K562 (cell line): ENCODE measurements around the gene ATP5F1A. TPM values are rescaled to one million over a fixed set of nuclear protein-coding genes. Genes with fewer than 3 reads are reported as not detected.

Experiments used
- CBFA2T2 ChIP-seq: fragments of 450-650 bp; conservative IDR thresholded peaks from 2 replicates; pipeline ENCODE4 v1.6.1; 2017; ENCODE audit warnings: mild to moderate bottlenecking
- DDX20 ChIP-seq: fragments of 450-650 bp; IDR thresholded peaks from 2 replicates; pipeline ENCODE4 v1.6.1; 2016; ENCODE audit warnings: missing genetic modification characterization, low read depth, mild to moderate bottlenecking, missing compliant biosample characterization, moderate library complexity
- DMBX1 ChIP-seq: fragments of 250-450 bp; sonication (Bioruptor Pico); IDR thresholded peaks from 2 replicates; pipeline ENCODE4 v1.8.0; 2022; ENCODE audit warnings: inconsistent platforms, mild to moderate bottlenecking, moderate library complexity, borderline replicate concordance
- EP400 ChIP-seq: fragments of 450-650 bp; IDR thresholded peaks from 2 replicates; pipeline ENCODE4 v1.6.1; 2017; ENCODE audit warnings: antibody characterized with exemption, mild to moderate bottlenecking, moderate library complexity
- FOSL1 ChIP-seq: fragments of 200-800 bp; sonication (Bioruptor generic); conservative IDR thresholded peaks from 2 replicates; pipeline ENCODE4 v1.6.1; 2016; ENCODE audit warnings: missing genetic modification characterization, missing compliant biosample characterization
- GTF3C2 ChIP-seq: IDR thresholded peaks from 3 replicates; pipeline ENCODE4 v1.6.1; 2011; ENCODE audit warnings: borderline replicate concordance, mild to moderate bottlenecking, moderate library complexity; ENCODE audit not compliant: insufficient read length; ENCODE audit errors: extremely low read depth
- HOMEZ ChIP-seq: fragments of 250-450 bp; sonication (Bioruptor Pico); IDR thresholded peaks from 2 replicates; pipeline ENCODE4 v1.4.0; 2020; ENCODE audit warnings: mild to moderate bottlenecking, moderate library complexity
- MLLT1 ChIP-seq, 2 experiments: fragments of 450-650 bp; IDR thresholded peaks; 2 replicates each; pipeline ENCODE4 v1.6.1; 2016
- NBN ChIP-seq: fragments of 450-650 bp; IDR thresholded peaks from 2 replicates; pipeline ENCODE4 v1.6.1; 2016; ENCODE audit warnings: low read depth, mild to moderate bottlenecking
- NFIC ChIP-seq: fragments of 450-650 bp; IDR thresholded peaks from 2 replicates; pipeline ENCODE4 v1.6.1; 2017; ENCODE audit warnings: mild to moderate bottlenecking, inconsistent platforms
- POLR2AphosphoS5 ChIP-seq: IDR thresholded peaks from 2 replicates; pipeline ENCODE4 v1.6.1; 2011; ENCODE audit warnings: mild to moderate bottlenecking, low read depth, low read length, moderate library complexity; ENCODE audit not compliant: control insufficient read depth, insufficient read depth
- TBL1XR1 ChIP-seq, 2 experiments: IDR thresholded peaks; 2 replicates each; pipeline ENCODE4 v1.6.1; 2012; ENCODE audit warnings: improper control_type of control experiment in 2 of 2, low read length in 2 of 2, mild to moderate bottlenecking in 1 of 2
- ZBTB26 ChIP-seq: fragments of 450-650 bp; formaldehyde crosslinking; IDR thresholded peaks from 2 replicates; pipeline ENCODE4 v1.4.0; 2022; ENCODE audit warnings: missing genetic modification characterization
- ZBTB8A ChIP-seq: fragments of 450-650 bp; IDR thresholded peaks from 2 replicates; pipeline ENCODE4 v1.6.1; 2018; ENCODE audit warnings: mild to moderate bottlenecking, moderate library complexity; ENCODE audit not compliant: partially characterized antibody
- ZKSCAN3 ChIP-seq: fragments of 250-450 bp; sonication (Bioruptor Pico); IDR thresholded peaks from 2 replicates; pipeline ENCODE4 v1.4.0; 2020
- ZNF175 ChIP-seq: fragments of 200-800 bp; sonication (Bioruptor generic); IDR thresholded peaks from 2 replicates; pipeline ENCODE4 v1.6.1; 2016; ENCODE audit warnings: low read depth, mild to moderate bottlenecking, missing genetic modification characterization, missing compliant biosample characterization
- ZNF277 ChIP-seq: fragments of 250-450 bp; sonication (Bioruptor Pico); IDR thresholded peaks from 2 replicates; pipeline ENCODE4 v1.8.0; 2022; ENCODE audit warnings: inconsistent platforms, mild to moderate bottlenecking, moderate library complexity, borderline replicate concordance
- ZNF384 ChIP-seq: IDR thresholded peaks from 2 replicates; pipeline ENCODE4 v1.6.1; 2012; ENCODE audit warnings: low read depth, low read length, improper control_type of control experiment
- ZNF830 ChIP-seq: fragments of 250-450 bp; sonication (Bioruptor Pico); IDR thresholded peaks from 2 replicates; pipeline ENCODE4 v1.5.0; 2021; ENCODE audit warnings: mild to moderate bottlenecking
- polyA plus RNA-seq, 8 experiments: library from polyadenylated mRNA; depleted of rRNA in 4 of 8; stranded (reverse) in 5 of 8; unstranded in 3 of 8; fragments of >200 nt; fragmentation: Nextera tagmentation in 2 of 8; fragmentation: Illumina TruSeq in 1 of 8; extraction: Ambion mirVana in 2 of 8; extraction: Trizol in 1 of 8; gene quantifications; 2 replicates each; pipeline versions ENCODE4 v1.2.1 to v1.2.3, GENCODE V29; 2011 to 2014; ENCODE audit warnings: inconsistent platforms in 1 of 8, missing spikeins in 1 of 8
- total RNA-seq, 7 experiments: library from RNA; depleted of rRNA in 6 of 7; stranded (reverse); fragments of >200 nt in 6 of 7; fragmentation: Illumina TruSeq in 2 of 7; extraction: Trizol in 2 of 7; gene quantifications; 2 replicates each; pipeline versions ENCODE4 v1.2.1 to v1.2.3, GENCODE V29; 2011 to 2021; ENCODE audit warnings: low replicate concordance in 1 of 7

ATP5F1A gene
- total and polyA plus RNA-seq, 9 of the 15 experiments (the other 6 are each of a cell fraction or from before 2014, with no cell fraction given) = 377 to 762 (median 490) TPM

GRCh38 chr18:46097801-46098615, at the start of gene ATP5F1A (continued):
- TF ChIP-seq GTF3C2 (no peak), NFIC (no peak), HOMEZ (CRISPR knock-in tag) (0 out of 2 replicates have a peak, but pooled peaks have one; percentile 11), DMBX1 (CRISPR knock-in tag) (no peak), ZKSCAN3 (CRISPR knock-in tag) (no peak), ZNF384 (no peak), ZBTB26 (CRISPR knock-in tag) (no peak), CBFA2T2 (no peak), FOSL1 (no peak), NBN (no peak), EP400 (peak; percentile 92), ZNF830 (CRISPR knock-in tag) (no peak), POLR2AphosphoS5 (peak; percentile 57), ZNF277 (CRISPR knock-in tag) (no peak), MLLT1 (IDR thresholded peaks at IDR 0.05) (no peak), ZBTB8A (no peak), DDX20 (tag) (no peak), ZNF175 (CRISPR knock-in tag) (no peak), TBL1XR1 (IDR thresholded peaks at IDR 0.05; ENCODE audit: low read length in 2 of 2) (no peak)
